ENCODE results near the gene PVALB.

- TF ChIP-seq CTCF (IDR thresholded peaks at IDR 0.05) (no peak), POLR2A (IDR thresholded peaks at IDR 0.05) (no peak), POLR2AphosphoS5 (IDR thresholded peaks at IDR 0.05) (no peak)
Observed at GRCh38 chr22:36778020-36778419, 38.8 kb downstream of the PVALB start.
